DMS 273 treated with DMSO at 0.1 percent for 48 hours (cell line): ENCODE data around the gene SIPA1L3.
"Not testable (repeated sequence)": the region's sequence is repeated elsewhere in the genome, so short reads cannot be mapped to it uniquely, and the experiment has no call there.

Source experiments
- DNase-seq: peaks from one replicate; lab custom pipeline; 2025; lab: John Stamatoyannopoulos, UW

Gene SIPA1L3

DNA sequence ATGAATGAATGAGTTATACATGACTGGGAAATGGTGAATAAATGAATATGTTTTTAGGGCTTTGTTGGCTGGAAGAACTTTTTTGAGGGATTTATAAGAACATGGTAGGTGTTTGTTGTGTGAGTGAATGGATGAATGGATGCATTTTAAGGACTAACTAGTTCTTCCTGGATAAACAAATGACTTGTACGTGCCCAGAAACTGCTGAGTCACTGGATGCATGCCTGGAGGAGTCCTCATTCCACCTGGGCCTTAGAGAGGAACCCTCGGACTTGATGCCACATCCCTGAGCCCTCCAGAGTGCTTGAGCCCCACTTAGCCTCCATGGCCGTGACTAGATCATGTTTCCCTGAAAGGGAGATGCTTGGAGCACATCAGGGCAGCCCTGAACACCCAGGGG is 163.6 kb downstream of the SIPA1L3 start:
- no peak for DNase-seq

DNA sequence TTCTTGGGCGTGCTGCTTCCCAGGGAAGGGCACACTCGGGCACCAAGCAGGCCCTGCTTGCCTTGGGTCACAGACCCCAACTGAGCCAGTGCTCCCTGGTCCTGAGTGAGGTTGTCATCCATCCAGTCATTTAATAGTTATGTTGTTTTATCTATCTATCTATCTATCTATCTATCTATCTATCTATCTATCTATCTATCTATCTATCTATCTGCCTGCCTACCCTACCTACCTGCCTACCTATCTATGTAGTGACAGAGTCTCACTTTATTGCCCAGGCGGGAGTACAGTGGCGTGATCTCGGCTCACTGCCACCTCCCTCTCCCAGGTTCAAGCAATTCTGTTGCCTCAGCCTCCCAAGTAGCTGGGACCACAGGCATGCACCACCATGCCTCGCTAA is 164.0 kb downstream of the SIPA1L3 start:
- DNase-seq: not testable (repeated sequence)

DNA sequence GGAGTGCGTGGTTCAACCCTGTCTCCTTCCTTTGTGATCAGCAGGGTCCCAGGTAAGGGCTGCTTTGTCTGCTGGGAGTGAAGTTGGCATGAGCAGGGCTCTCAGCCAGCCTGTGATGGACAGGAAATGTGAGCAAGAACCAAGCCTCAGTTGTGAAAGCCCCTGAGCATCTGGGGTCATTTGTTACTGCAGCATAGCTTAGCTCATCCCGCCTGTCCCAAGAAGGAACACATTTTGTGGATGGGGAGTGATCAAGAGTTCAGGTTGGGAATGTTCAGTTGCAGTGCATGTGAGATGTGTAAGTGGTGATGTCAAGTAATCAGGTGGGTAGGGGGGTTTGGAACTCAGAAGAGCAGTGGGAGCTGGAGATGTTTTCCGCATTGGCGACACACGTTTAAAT is 164.6 kb downstream of the SIPA1L3 start:
- no peak for DNase-seq

DNA sequence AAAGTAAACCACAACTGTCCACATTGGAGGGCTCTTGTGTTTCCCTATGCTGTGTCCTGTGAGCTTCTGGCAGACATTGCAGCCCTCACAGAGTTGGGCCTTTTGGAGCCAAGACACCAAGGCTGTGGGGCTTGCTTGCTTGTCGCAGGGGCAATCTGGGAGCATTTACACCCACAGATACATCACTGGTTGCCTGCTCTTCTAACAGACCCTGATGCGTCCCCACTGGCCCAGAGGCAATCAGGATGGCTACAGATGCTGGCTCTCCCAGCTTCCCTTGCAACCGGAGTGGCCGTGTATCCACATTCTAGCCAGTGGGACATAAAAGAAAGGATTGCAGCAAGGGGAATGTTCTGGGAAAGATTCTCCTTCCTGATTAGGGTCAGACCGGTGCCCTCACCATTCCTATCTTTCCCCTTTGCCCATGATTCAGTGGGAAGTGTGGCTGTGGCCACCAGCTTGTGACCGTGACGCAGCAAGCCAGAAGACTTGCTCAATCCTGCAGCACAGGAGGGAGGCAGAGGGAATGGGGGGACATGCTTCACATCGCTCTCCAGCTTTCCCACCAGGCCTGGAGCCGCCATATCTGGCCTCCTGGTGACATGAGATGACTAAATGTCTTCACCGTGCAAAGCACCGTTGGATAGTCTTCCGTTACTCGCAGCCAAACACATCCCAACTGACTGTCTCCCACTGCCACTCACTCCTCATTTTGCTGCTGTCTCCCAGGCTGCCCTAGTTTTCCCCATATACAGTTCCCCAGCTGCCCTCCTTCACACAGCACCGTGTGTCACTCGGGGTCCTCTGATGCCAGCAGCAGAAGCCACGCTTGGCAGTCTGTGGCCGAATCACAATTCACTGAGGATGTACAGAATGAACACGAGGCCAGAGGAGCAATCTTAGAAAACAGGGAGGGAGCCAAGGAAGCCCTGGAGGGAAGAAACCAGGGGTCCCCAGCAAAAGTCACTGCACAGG is 166.1 kb downstream of the SIPA1L3 start:
- no peak for DNase-seq

DNA sequence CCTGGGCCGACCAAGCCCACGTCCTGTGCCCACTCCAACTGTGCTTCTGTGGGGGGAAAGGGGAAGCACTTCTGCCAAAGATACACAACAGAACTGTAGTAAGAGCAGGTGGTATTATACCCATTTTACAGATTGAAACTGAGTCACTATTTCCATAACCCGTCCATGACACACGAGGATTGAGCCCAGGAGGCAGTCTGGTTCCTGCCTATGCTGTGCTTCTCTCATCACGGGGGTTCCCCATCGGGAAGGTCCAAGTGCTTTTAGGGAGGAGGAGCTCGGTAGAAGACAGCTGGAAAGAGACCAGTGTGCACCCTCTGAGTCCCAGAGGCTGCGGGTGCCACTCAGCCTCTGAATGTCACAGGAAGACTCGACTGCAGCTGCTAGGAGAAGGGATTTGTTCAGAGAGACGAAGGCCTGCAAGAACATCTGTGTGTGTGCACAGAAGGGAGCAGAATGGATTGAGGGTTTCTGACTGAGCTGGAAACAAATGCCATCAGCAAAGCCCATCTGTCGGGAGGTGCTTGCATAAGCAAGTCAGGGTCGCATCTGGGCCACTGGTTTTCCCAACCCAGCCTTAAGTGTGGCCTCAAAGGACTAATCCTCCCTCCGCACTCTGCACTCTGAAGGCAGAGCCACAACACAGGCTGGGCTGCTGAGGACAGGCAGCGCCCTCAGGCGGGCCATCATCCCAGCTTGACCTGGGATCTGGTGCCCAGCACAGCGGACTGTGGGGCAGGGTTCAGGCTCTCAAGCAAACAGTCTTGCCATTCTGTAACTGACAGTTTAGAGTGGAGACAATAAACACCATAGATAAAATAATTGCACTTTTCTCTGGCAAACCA is 167.1 kb downstream of the SIPA1L3 start:
- DNase-seq: peak; percentile 97

DNA sequence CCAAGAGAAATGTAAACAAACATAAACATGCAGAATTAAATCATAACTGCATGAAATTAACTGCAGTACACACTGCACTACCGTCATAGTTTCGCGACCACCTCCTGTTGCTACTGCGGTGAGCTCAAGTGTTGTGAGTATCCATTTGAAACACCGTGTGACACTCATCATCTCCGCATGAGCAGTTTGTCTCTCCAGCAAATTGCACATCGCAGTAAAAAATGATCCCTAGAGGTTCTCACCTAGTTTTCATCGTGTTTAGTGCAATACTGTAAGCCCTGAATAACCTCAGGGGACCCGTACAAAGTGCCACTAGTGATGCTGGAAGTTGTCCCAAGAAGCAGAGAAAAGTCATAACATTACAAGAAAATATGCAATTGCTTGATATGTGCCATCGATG is 169.3 kb downstream of the SIPA1L3 start:
- no peak for DNase-seq

DNA sequence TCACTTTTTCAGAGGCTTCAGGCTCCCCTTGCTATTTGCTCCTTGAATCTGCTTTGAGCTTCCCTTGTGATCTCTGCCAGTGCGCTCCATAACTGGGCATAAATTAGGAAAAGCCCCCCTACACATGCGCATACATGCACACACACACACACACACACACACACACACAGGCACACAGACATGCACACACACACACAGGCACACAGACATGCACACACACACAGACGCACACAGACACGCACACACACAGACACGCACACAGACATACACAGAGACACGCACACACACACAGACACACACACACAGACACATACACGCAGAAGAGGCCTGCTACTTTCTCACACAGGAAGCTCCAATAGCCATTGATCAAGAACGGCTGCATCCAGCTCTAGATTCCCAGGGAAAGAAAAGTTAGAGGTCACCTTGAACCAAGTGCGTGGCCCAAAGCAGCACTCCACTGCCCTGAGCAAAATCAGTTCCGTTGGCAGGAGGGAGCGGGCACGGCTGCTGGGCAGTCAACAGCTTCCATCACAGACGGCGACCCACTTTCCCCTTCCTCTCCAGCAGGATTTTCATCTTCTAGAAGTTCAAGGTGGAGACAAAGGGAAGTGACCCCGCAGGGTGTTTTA is 171.4 kb downstream of the SIPA1L3 start:
- DNase-seq: no peak

DNA sequence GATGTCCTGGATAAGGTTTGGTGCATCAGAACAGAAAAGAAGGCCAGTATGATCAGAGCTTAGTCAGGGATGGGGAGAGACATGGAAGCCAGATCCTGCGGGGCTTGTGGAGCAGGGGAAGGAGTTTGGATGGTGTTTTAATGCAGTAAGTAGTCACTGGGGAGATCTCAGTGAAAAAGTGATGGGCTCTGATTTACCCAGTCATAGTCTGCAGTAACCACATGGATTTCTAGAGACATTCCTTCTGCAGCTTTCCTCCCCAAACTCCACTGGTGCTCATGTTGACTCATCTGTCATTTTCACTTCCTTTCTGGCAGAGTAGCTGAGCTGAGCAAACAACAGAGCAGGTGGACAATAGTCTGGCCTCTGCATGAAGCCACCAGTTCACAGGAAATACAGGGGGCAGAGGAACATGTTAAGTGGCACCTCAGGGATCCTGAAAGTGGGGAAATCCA is 172.9 kb downstream of the SIPA1L3 start:
- no peak for DNase-seq

DNA sequence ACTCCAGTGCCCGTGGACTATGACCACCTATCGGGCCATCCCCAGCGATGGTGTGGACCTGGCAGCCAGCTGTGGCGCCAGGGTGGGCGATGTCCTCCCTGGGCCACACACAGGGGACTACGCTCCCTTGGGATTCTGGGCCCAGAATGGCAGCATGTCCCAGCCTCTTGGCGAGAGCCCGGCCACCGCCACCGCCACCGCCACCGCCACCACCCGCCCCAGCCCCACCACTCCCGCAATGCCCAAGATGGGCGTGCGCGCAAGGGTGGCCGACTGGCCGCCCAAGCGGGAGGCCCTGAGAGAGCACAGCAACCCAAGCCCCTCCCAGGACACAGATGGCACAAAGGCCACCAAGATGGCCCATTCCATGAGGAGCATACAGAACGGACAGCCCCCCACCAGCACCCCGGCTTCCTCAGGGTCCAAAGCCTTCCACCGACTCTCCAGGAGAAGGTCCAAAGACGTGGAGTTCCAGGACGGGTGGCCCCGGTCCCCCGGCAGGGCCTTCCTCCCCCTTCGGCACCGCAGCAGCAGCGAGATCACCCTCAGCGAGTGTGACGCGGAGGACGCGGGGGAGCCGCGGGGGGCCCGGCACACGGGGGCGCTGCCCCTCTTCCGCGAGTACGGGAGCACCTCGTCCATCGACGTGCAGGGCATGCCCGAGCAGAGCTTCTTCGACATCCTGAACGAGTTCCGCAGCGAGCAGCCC is 174.7 kb downstream of the SIPA1L3 start:
- no peak for DNase-seq

DNA sequence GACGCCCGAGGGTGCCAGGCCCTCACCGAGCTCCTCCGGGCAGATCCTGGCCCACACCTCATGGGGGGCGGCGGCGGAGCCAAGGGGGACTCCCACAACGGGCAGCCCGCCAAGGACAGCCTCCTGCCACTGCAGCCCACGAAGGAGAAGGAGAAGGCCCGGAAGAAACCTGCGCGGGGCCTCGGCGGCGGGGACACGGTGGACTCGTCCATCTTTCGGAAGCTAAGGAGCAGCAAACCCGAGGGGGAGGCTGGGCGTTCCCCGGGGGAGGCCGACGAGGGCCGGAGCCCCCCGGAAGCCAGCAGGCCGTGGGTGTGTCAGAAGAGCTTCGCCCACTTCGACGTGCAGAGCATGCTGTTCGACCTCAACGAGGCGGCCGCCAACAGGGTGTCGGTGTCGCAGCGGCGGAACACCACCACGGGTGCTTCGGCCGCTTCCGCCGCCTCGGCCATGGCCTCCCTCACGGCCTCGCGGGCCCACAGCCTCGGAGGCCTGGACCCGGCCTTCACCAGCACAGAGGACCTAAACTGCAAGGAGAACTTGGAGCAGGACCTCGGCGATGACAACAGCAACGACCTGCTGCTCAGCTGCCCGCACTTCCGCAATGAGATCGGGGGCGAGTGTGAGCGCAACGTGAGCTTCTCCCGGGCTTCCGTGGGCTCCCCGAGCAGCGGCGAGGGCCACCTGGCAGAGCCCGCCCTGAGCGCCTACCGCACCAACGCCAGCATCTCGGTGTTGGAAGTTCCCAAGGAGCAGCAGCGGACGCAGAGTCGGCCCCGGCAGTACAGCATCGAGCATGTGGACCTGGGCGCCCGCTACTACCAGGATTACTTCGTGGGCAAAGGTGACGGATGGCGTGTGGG is 175.5 kb downstream of the SIPA1L3 start:
- DNase-seq: no peak

DNA sequence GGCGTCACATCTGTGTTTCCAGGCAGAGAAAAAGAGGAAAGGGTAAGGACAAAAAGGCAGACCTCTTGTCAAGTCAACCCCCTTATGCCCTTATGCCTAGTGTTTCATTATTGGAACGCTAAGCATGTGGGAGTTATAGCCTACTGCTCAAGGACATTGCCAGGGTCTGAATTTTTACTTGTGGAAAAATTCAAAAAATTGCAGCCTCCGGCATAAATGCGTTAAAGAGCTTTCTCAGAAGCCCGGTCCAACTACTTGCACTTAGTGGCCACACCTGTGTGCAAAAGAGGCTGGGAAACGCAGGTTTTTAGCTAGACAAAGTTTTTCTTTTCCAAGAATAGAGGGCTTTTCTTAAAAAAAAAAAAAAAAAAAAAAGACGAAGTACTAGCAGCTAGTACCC is 177.2 kb downstream of the SIPA1L3 start:
- no peak for DNase-seq

DNA sequence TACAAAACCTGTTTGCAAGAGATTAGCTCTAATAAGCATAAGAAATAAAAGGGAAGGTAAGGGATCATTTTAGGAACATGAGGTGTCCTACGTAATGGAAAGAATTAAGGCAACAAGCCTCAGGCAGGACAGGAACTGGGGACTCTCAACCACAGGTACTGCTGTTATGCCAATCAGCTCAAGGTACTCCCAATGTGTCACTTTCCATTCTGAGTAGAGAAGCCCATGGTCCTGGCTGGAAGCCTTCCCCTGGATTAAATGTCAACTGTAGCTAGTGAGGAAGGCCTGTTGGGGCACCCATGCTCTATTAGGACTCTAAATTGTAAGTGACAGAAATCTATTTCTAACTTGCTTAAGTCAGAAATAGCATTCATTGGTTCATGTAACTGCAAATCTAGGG is 182.4 kb downstream of the SIPA1L3 start:
- no peak for DNase-seq

DNA sequence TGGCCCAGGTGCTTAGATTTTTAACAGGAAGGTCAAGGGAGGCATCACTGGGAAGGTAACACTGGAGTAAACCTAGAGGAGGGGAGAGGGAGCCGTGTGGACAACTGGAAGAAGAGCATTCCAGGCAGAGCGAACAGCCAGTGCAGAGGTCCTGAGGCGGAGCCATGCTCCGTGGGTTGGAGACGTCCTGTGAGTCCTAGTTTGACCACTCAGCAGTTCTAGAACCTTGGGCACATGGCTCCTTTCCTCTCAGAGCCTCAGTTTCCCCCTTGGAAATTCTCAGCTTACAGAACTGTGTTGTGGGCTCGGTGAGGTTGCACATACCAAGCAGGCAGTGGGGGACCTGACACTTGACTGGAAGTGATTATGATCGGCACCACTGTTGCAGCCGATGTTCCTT is 186.1 kb downstream of the SIPA1L3 start:
- no peak for DNase-seq

DNA sequence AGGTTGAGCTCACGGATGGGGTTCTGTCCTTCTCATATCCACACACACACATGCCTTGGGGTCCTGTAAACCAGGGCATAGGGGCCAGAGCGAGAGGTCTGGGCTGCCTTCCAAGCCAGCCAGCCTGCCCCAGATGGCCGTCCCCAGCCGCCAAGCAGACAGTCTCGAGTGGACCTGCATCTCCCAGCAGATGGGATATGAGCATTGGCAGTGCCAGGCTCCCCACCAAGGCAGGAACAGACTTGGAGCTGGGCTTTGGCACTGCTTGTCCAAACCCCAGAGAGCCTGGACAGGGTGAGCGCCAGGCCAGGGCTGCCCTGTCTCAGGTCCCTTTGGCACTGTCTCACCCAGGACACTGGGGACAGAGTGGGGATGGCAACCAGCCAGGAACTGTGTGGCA is 186.6 kb downstream of the SIPA1L3 start:
- DNase-seq: peak; percentile 27

DNA sequence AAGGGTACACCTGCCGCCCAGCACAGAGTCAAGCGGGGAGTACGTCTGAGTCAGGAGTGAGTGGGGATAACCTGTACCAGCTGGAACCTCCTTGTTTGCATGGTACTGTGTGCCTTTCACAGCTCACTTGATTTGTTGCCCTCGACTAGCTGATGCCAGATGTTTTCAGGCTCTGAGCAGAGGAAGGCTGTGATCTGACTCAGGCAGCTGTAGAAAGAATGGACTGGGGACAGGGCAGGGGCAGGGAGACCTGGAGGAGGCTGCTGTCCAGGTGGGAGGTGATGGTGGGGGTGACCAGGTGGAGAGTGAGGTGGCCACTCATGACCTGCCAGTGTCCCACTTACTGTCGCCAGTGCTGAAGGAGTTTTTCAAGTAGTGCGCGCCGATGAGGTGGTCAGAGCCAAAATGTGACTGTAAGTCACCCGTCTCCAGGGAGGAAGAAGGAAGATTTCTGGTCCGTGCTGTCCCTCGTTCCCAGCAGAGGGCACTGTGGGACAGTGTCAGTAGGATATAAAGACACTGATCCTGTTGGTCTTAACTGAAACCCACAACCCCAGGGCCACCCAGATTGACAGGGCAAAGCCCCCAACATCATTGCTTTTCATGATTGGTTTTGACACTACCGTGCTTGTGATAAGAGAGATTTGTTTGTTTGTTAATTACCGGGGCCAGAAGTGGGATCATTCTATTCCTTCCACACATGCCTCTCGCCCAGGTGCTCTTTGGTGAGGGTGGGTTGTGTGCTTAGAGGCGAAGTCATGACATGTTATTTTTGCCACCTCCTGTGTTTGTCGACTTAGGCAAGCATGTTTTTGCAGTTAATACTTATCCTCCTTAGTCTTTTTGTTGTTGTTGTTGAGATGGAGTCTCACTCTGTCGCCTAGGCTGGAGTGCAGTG is 188.7 kb downstream of the SIPA1L3 start:
- DNase-seq: no peak

DNA sequence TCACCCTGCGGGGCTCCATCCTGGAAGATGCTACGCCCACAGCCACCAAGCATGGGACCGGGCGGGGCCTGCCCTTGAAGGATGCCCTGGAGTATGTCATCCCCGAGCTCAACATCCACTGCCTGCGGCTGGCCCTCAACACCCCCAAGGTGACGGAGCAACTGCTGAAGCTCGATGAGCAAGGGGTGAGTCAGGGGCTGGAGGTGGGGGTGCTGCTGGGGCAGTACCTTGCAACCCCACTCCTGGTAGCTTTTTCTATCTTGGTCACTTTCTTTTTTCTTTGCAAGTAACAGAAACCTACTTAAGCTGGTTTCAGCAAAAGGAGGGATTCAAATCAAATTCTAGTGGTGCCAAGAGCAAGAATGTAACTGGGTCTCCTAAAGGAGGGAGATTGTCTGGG is 193.0 kb downstream of the SIPA1L3 start:
- no peak for DNase-seq

DNA sequence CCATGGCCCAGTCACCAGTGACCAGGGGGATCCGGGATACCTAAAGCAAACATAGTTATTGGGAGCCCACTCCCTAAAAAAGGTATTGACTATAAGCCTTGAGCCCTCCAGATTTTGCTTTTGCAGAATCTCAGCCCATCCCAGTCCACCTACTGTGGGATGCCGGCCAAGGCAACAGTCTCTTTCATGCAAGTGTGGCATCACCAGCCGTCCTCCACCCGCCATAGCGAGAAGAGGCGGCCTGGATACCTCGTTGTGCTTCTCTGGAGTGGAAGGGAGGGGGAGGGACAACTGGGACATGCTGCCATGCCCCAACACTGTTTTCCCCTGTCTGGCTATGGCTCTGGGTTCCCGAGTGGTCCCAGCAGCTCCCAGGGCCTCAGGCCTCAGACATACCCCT is 193.6 kb downstream of the SIPA1L3 start:
- DNase-seq: no peak

DNA sequence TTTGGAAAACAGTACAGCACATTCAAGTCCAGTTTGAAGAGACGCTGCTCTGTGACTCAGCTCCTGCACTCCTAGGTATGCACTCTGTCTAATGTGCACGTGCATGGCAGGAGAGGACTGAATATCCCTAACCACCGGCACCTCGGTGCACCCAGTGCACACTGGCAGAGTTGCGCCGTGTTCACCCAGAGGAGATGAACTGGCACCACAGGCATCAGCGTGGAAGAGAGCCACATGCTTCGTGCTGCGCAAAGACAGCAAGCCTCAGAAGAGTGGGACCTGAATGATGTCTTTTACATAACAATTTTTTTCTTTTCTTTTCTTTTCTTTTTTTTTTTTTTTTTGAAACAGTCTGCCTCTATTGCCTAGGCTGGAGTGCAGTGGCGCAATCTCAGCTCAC is 194.7 kb downstream of the SIPA1L3 start:
- no peak for DNase-seq

DNA sequence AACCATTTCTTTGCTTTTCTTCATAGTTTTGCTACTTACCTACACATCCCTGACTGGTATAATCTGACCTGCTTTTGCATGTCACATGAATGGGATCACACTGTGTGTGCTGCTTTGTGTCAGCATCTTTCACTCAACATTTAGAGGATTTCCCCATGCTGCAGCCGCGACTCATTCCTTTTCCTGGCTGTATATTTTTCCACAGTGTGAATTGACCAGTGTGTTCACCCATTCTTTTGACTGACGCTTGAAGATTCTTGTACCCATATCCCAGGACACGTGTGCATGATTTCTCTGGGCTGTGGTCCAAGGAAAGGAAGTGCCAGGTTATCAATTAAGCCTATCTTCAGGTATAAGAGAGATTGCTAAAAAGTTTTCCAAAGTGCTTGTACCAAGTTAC is 198.6 kb downstream of the SIPA1L3 start:
- no peak for DNase-seq

DNA sequence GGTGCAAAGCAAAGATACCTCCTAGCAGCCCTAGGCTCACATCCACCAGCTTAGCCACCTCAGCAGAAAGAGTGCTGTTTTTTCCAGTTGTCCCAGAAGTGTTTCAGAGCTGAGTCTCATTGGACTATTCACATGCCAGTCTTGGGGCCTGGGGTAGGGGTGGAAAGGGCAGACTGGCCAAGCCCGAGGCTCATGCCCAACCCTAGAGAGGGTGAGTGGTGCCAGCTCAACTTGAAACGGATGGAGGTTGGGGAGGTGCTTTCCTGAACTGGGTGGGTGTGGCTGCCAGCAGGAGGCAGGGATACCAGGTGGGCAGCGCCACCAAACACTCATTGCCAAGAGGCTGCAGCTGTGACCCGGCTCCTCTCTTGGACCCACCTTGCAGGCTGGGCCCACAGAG is 200.1 kb downstream of the SIPA1L3 start:
- no peak for DNase-seq
